K562 (cell line): Measurements from ENCODE around the gene ERBB3. TPM values are rescaled to one million over a fixed set of nuclear protein-coding genes. Genes with fewer than 3 reads are reported as not detected.

Experiments
- ARID1B ChIP-seq: fragments of 450-650 bp; IDR thresholded peaks from 2 replicates; pipeline ENCODE4 v1.6.1; 2016; ENCODE audit warnings: antibody characterized with exemption, mild to moderate bottlenecking, inconsistent platforms
- BCL6 ChIP-seq: fragments of 250-450 bp; sonication (Bioruptor Pico); IDR thresholded peaks from 2 replicates; pipeline ENCODE4 v1.4.0; 2020
- BHLHE40 ChIP-seq: IDR thresholded peaks from 2 replicates; pipeline ENCODE4 v1.6.1; 2011; ENCODE audit warnings: low read length, improper control_type of control experiment
- CCNT2 ChIP-seq: IDR thresholded peaks from 2 replicates; pipeline ENCODE4 v1.6.1; 2011; ENCODE audit warnings: borderline replicate concordance, low read depth, mild to moderate bottlenecking, moderate library complexity, mixed read lengths, low read length; ENCODE audit not compliant: insufficient read length; ENCODE audit errors: extremely low read depth
- CHD1 ChIP-seq: fragments of 200-600 bp; sonication (generic); IDR thresholded peaks from one replicate; pipeline ENCODE4 v1.6.1; 2012; ENCODE audit warnings: mild to moderate bottlenecking, moderate library complexity, low read length, inconsistent platforms
- EP400 ChIP-seq: fragments of 450-650 bp; IDR thresholded peaks from 2 replicates; pipeline ENCODE4 v1.6.1; 2017; ENCODE audit warnings: antibody characterized with exemption, mild to moderate bottlenecking, moderate library complexity
- ETS2 ChIP-seq: IDR thresholded peaks from 2 replicates; pipeline ENCODE4 v1.6.1; 2016; ENCODE audit warnings: borderline replicate concordance, missing genetic modification characterization, mild to moderate bottlenecking, moderate library complexity, missing compliant biosample characterization; ENCODE audit not compliant: poor library complexity, severe bottlenecking
- GABPB2 ChIP-seq: fragments of 250-450 bp; sonication (Bioruptor Pico); conservative IDR thresholded peaks from 2 replicates; pipeline ENCODE4 v1.5.1; 2021; ENCODE audit warnings: mild to moderate bottlenecking
- HDAC6 ChIP-seq: IDR thresholded peaks from 2 replicates; pipeline ENCODE4 v1.6.1; 2012; ENCODE audit warnings: low read depth, mild to moderate bottlenecking, control low read depth, inconsistent platforms, low read length, moderate library complexity
- HOXB6 ChIP-seq: fragments of 250-450 bp; sonication (Bioruptor Pico); IDR thresholded peaks from 2 replicates; pipeline ENCODE4 v1.5.1; 2022; ENCODE audit warnings: mild to moderate bottlenecking, borderline replicate concordance
- KAT2B ChIP-seq: IDR thresholded peaks from one replicate; pipeline ENCODE4 v1.6.1; 2012; ENCODE audit warnings: low read depth, mild to moderate bottlenecking, control low read depth, inconsistent platforms, low read length, moderate library complexity
- MCM2 ChIP-seq: fragments of 450-650 bp; IDR thresholded peaks from 2 replicates; pipeline ENCODE4 v1.6.1; 2017; ENCODE audit warnings: low read depth, mild to moderate bottlenecking
- MECOM ChIP-seq: fragments of 250-450 bp; sonication (Bioruptor Pico); IDR thresholded peaks from 2 replicates; pipeline ENCODE4 v1.8.0; 2022; ENCODE audit warnings: inconsistent platforms
- PHB ChIP-seq: fragments of 250-450 bp; sonication (Bioruptor Pico); IDR thresholded peaks from 2 replicates; pipeline ENCODE4 v1.5.0; 2021
- RAD21 ChIP-seq, 2 experiments: fragments of 250-450 bp in 1 of 2; fragments of 450-650 bp in 1 of 2; sonication (Bioruptor Pico) in 1 of 2; formaldehyde crosslinking in 1 of 2; IDR thresholded peaks in 1 of 2; conservative IDR thresholded peaks in 1 of 2; 2 replicates each; pipeline versions ENCODE4 v1.4.0 to v1.8.0; 2020 to 2022; ENCODE audit warnings: mild to moderate bottlenecking in 2 of 2, moderate library complexity in 1 of 2
- RFX5 ChIP-seq: IDR thresholded peaks from 2 replicates; pipeline ENCODE4 v1.6.1; 2011; ENCODE audit warnings: low read depth, mild to moderate bottlenecking, improper control_type of control experiment, low read length
- SMAD1 ChIP-seq: fragments of 150-350 bp; IDR thresholded peaks from 2 replicates; pipeline ENCODE4 v1.6.1; 2014; ENCODE audit warnings: low read length, low read depth; ENCODE audit not compliant: partially characterized antibody
- STAT5B ChIP-seq: fragments of 250-450 bp; sonication (Bioruptor Pico); IDR thresholded peaks from 2 replicates; pipeline ENCODE4 v1.8.0; 2021; ENCODE audit warnings: mild to moderate bottlenecking, inconsistent platforms
- XRCC5 ChIP-seq: fragments of 200-400 bp; formaldehyde crosslinking; IDR thresholded peaks from 2 replicates; pipeline ENCODE4 v1.6.1; 2017; ENCODE audit warnings: low read depth, mild to moderate bottlenecking, low read length
- ZBTB17 ChIP-seq: fragments of 450-650 bp; formaldehyde crosslinking; IDR thresholded peaks from 2 replicates; pipeline ENCODE4 v1.4.0; 2020; ENCODE audit warnings: mild to moderate bottlenecking
- ZNF282 ChIP-seq: sonication (generic); formaldehyde crosslinking; IDR thresholded peaks from 2 replicates; pipeline ENCODE4 v1.8.1; 2023; ENCODE audit warnings: missing genetic modification reagents
- polyA plus RNA-seq, 8 experiments: library from polyadenylated mRNA; depleted of rRNA in 4 of 8; stranded (reverse) in 5 of 8; unstranded in 3 of 8; fragments of >200 nt; fragmentation: Nextera tagmentation in 2 of 8; fragmentation: Illumina TruSeq in 1 of 8; extraction: Ambion mirVana in 2 of 8; extraction: Trizol in 1 of 8; gene quantifications; 2 replicates each; pipeline versions ENCODE4 v1.2.1 to v1.2.3, GENCODE V29; 2011 to 2014; ENCODE audit warnings: inconsistent platforms in 1 of 8, missing spikeins in 1 of 8
- total RNA-seq, 7 experiments: library from RNA; depleted of rRNA in 6 of 7; stranded (reverse); fragments of >200 nt in 6 of 7; fragmentation: Illumina TruSeq in 2 of 7; extraction: Trizol in 2 of 7; gene quantifications; 2 replicates each; pipeline versions ENCODE4 v1.2.1 to v1.2.3, GENCODE V29; 2011 to 2021; ENCODE audit warnings: low replicate concordance in 1 of 7
- TF ChIP-seq, protein P1 (sequence below): fragments of 450-650 bp; formaldehyde crosslinking; IDR thresholded peaks from 2 replicates; pipeline ENCODE4 v1.4.0; 2022; ENCODE audit warnings: missing genetic modification characterization
- TF ChIP-seq, protein P2 (sequence below): fragments of 450-650 bp; IDR thresholded peaks from 2 replicates; pipeline ENCODE4 v1.6.1; 2016; ENCODE audit warnings: borderline replicate concordance
- TF ChIP-seq, protein P3 (sequence below): sonication (generic); formaldehyde crosslinking; IDR thresholded peaks from 2 replicates; pipeline ENCODE4 v1.8.0; 2023; ENCODE audit warnings: mild to moderate bottlenecking, missing genetic modification reagents

ERBB3 gene
- total and polyA plus RNA-seq, 9 of the 15 experiments (the other 6 are each of a cell fraction or from before 2014, with no cell fraction given) = 1.5 to 5.4 (median 3.8) TPM

DNA sequence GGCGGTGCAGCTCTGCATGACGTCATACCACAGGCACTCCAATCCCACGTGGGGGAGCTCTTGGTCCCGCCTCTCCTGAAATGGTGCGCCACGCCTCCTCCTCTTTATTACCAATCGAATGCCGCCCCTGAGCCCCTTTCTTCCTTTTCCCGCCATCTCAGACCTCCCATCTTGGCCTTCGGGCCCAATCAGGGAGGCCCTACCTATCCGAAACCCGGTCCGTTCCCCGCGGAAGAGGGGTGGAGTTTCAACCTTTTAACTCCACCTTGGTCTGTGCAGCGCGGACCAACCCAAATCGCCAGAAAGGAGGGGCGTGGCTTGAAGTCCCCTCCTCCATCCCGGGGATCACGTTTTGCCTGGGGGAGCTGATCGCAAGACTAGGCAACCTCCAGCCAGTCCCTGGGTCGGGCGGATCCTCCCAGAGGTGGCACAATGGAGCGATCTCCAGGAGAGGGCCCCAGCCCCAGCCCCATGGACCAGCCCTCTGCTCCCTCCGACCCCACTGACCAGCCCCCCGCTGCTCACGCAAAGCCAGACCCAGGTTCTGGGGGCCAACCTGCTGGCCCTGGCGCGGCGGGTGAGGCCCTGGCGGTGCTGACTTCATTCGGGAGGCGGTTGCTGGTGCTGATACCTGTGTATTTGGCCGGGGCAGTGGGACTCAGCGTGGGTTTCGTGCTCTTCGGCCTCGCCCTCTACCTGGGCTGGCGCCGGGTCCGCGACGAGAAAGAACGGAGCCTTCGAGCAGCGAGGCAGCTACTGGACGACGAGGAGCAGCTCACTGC lies 48.1 kb downstream of the ERBB3 start, which contains the start of gene ESYT1 (continued):
- TF ChIP-seq GABPB2 (CRISPR knock-in tag) (0 out of 2 replicates have a peak, but pooled peaks have one; percentile 46), RAD21 (CRISPR knock-in tag; conservative IDR thresholded peaks at IDR 0.05 in 1 of 2, IDR thresholded peaks at IDR 0.05 in 1 of 2) (peak in 1 of 2 experiments; percentile 23; a peak in 2 of 4 replicates), CCNT2 (peak; percentile 42), EP400 (peak; percentile 83), XRCC5 (no peak; the same call in 1 of the 2 replicates), HDAC6 (no peak), PHB (CRISPR knock-in tag) (peak; percentile 22; the same call in 1 of the 2 replicates), ETS2 (tag) (no peak), MECOM (CRISPR knock-in tag) (no peak), ARID1B (no peak), MCM2 (no peak), ZBTB17 (no peak), STAT5B (CRISPR knock-in tag) (no peak), ZNF282 (CRISPR knock-in tag) (no peak), RFX5 (0 out of 2 replicates have a peak, but pooled peaks have one; percentile 66), BHLHE40 (peak; percentile 99), CHD1 (no peak), KAT2B (no peak), HOXB6 (CRISPR knock-in tag) (no peak), SMAD1 (no peak), BCL6 (CRISPR knock-in tag) (no peak)
- TF ChIP-seq, protein P1, sequence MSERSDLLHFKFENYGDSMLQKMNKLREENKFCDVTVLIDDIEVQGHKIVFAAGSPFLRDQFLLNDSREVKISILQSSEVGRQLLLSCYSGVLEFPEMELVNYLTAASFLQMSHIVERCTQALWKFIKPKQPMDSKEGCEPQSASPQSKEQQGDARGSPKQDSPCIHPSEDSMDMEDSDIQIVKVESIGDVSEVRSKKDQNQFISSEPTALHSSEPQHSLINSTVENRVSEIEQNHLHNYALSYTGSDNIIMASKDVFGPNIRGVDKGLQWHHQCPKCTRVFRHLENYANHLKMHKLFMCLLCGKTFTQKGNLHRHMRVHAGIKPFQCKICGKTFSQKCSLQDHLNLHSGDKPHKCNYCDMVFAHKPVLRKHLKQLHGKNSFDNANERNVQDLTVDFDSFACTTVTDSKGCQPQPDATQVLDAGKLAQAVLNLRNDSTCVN (CRISPR knock-in tag) = no peak
- TF ChIP-seq, protein P2, sequence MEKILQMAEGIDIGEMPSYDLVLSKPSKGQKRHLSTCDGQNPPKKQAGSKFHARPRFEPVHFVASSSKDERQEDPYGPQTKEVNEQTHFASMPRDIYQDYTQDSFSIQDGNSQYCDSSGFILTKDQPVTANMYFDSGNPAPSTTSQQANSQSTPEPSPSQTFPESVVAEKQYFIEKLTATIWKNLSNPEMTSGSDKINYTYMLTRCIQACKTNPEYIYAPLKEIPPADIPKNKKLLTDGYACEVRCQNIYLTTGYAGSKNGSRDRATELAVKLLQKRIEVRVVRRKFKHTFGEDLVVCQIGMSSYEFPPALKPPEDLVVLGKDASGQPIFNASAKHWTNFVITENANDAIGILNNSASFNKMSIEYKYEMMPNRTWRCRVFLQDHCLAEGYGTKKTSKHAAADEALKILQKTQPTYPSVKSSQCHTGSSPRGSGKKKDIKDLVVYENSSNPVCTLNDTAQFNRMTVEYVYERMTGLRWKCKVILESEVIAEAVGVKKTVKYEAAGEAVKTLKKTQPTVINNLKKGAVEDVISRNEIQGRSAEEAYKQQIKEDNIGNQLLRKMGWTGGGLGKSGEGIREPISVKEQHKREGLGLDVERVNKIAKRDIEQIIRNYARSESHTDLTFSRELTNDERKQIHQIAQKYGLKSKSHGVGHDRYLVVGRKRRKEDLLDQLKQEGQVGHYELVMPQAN = peak; percentile 79
- TF ChIP-seq, protein P3, sequence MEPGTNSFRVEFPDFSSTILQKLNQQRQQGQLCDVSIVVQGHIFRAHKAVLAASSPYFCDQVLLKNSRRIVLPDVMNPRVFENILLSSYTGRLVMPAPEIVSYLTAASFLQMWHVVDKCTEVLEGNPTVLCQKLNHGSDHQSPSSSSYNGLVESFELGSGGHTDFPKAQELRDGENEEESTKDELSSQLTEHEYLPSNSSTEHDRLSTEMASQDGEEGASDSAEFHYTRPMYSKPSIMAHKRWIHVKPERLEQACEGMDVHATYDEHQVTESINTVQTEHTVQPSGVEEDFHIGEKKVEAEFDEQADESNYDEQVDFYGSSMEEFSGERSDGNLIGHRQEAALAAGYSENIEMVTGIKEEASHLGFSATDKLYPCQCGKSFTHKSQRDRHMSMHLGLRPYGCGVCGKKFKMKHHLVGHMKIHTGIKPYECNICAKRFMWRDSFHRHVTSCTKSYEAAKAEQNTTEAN (CRISPR knock-in tag) = no peak
